ENCODE results near the gene LEAP2. TPM values are rescaled to one million over a fixed set of nuclear protein-coding genes. Genes with fewer than 3 reads are reported as not detected.
A peak's percentile ranks its signal among the peaks of the same experiment; 100 is the strongest.

Gene LEAP2
- total RNA-seq, 1 donor from 2014 or later, result 3.6 TPM

DNA sequence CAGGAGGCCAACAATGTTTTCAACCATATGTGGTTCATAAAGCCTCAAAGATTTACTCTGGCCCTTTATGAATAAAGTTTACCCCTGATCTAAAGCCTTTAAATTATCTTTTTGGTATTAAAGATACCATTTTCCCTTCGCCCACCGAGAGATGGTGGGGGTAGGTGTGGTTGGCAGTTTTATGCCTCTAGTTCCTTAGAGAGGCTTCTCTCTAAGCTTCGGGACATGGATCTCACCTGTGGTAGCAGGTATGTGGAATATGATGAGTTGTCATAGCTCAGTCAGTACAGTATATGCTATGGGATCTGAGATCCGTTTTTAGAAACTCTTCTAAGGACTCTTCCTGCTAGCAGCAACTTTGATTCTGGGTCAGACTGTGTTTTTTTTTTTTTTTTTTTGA, 4.7 kb upstream of the LEAP2 start:
- Mint-ChIP-seq H3K27me3 (ENCODE audit: insufficient read depth, low read depth) (peaks cover 3% of the 10 kb centered on the region), H3K27ac (no peak overlapping the region), H3K36me3 (peaks cover 12% of the 10 kb centered on the region), H3K4me3 (peak overlapping the region; percentile 100), H3K4me1 (peaks cover 22% of the 10 kb centered on the region), H3K9me3 (no peaks in the 10 kb centered on the region)
- no peak overlapping the region for H2AFZ ChIP-seq (replicated peaks)
- no peaks in the 10 kb centered on the region for H3K36me3 ChIP-seq
- H3F3A ChIP-seq (ENCODE audit: low read depth), result peaks cover 36% of the 10 kb centered on the region
- no peak overlapping the region for H3K27ac ChIP-seq
- H3K4me2 ChIP-seq, result no peak overlapping the region
- H3K4me1 ChIP-seq, result peaks cover 11% of the 10 kb centered on the region
- peaks cover 19% of the 10 kb centered on the region for H3K79me2 ChIP-seq (ENCODE audit: low read depth)
- no peaks in the 10 kb centered on the region for H3K9me3 ChIP-seq (ENCODE audit: low read depth)
- H3K4me3 ChIP-seq, result no peak overlapping the region
- H4K20me1 ChIP-seq (ENCODE audit: low read depth), result peaks cover 13% of the 10 kb centered on the region
- no peak for DNase-seq (ENCODE audit: low spot score)
- no peak overlapping the region for H3K9ac ChIP-seq
- TF ChIP-seq EZH2phosphoT487 (IDR thresholded peaks at IDR 0.05) (no peak), CTCF (IDR thresholded peaks at IDR 0.05) (no peak), EZH2 (IDR thresholded peaks at IDR 0.05) (no peak)
- no peaks in the 10 kb centered on the region for H3K27me3 ChIP-seq

DNA sequence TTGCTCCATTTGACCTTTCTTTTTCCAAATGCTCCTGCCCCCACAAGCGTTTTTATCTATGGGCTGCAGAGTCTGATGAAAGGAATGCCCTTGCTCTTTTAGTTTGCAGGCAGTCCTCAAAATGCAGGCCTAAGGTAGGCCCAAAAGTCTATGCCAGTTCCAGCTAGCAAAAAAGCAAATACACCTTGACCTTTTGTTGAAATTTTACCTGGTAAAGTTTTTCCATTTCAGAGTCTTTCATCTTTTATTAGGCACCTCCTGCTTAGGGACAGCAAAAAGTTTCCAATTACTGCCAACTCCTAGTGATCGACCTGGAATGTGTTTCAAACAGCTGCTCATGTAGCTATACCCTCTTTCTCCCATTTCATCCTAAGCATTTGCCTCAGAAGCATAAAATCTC, 2.7 kb upstream of the LEAP2 start:
- Histone ChIP-seq H3K4me1 (peaks cover 6% of the 10 kb centered on the region), H3K27ac (peak overlapping the region; percentile 9), H3K9me3 (ENCODE audit: low read depth) (no peaks in the 10 kb centered on the region), H3K27me3 (no peaks in the 10 kb centered on the region), H3K4me3 (no peak overlapping the region), H4K20me1 (ENCODE audit: low read depth) (peaks cover 13% of the 10 kb centered on the region), H3K36me3 (no peaks in the 10 kb centered on the region), H3K4me2 (no peak overlapping the region), H2AFZ (replicated peaks) (no peak overlapping the region), H3F3A (ENCODE audit: low read depth) (peaks cover 37% of the 10 kb centered on the region), H3K9ac (no peak overlapping the region), H3K79me2 (ENCODE audit: low read depth) (peaks cover 19% of the 10 kb centered on the region)
- no peak overlapping the region for H3K4me3 Mint-ChIP-seq
- DNase-seq (ENCODE audit: low spot score), result no peak
- no peaks in the 10 kb centered on the region for H3K9me3 Mint-ChIP-seq
- H3K4me1 Mint-ChIP-seq, result peaks cover 16% of the 10 kb centered on the region
- no peaks in the 10 kb centered on the region for H3K27me3 Mint-ChIP-seq (ENCODE audit: insufficient read depth, low read depth)
- H3K36me3 Mint-ChIP-seq, result peaks cover 12% of the 10 kb centered on the region
- TF ChIP-seq EZH2phosphoT487 (IDR thresholded peaks at IDR 0.05) (no peak), CTCF (IDR thresholded peaks at IDR 0.05) (no peak), EZH2 (IDR thresholded peaks at IDR 0.05) (no peak)
- H3K27ac Mint-ChIP-seq, result no peak overlapping the region

DNA sequence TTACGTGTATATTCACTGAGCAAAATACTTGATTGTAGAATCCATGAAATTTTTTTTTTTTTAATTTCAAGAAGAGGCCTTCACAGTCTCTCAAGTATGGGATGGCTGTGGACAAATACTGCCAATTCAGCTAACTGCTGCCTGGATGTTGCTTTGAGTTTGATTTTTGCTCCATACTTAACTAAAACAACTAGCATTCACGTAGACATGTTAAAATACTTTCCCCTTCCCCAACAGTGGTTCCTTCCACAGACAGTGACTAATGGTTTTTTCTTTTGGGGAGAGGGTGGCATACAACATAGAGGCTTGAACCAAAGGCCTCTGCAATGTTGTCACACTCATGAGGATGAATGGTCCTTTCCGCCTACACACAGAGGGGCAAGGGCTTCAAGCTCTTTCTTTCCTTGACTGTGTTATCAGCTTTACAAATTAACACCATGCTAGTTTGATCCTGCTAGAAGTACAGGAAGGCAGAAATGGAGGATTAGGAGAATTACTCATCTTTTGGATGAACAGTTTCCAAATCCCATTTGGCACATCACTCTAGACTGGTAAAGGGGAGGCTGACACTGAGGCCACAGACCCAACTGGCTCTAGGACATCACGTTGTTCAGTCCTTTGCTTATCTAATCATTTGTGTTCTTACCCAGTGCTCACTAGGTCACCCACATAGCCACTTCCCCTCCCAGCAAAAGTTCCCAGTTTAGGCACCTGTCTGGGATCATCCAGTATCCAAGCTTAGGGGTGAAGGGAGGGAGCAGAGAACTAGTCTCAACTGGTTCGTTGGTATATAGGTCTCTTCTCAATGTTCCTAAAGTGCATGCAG, 1.8 kb upstream of the LEAP2 start:
- no peak overlapping the region for H3K27ac Mint-ChIP-seq
- TF ChIP-seq CTCF (IDR thresholded peaks at IDR 0.05) (no peak), EZH2phosphoT487 (IDR thresholded peaks at IDR 0.05) (no peak), EZH2 (IDR thresholded peaks at IDR 0.05) (no peak)
- H3K36me3 Mint-ChIP-seq, result peaks cover 12% of the 10 kb centered on the region
- no peak for DNase-seq (ENCODE audit: low spot score)
- no peaks in the 10 kb centered on the region for H3K27me3 ChIP-seq
- H4K20me1 ChIP-seq (ENCODE audit: low read depth), result peaks cover 13% of the 10 kb centered on the region
- H3K36me3 ChIP-seq, result no peaks in the 10 kb centered on the region
- H3K9me3 Mint-ChIP-seq, result no peaks in the 10 kb centered on the region
- H3K4me3 Mint-ChIP-seq, result no peak overlapping the region
- no peaks in the 10 kb centered on the region for H3K9me3 ChIP-seq (ENCODE audit: low read depth)
- no peaks in the 10 kb centered on the region for H3K27me3 Mint-ChIP-seq (ENCODE audit: insufficient read depth, low read depth)
- H3K4me3 ChIP-seq, result no peak overlapping the region
- no peak overlapping the region for H3K9ac ChIP-seq
- H2AFZ ChIP-seq (replicated peaks), result no peak overlapping the region
- peaks cover 4% of the 10 kb centered on the region for H3K4me1 ChIP-seq
- H3K4me1 Mint-ChIP-seq, result peaks cover 10% of the 10 kb centered on the region
- H3K4me2 ChIP-seq, result no peak overlapping the region
- peaks cover 16% of the 10 kb centered on the region for H3K79me2 ChIP-seq (ENCODE audit: low read depth)
- H3F3A ChIP-seq (ENCODE audit: low read depth), result peaks cover 33% of the 10 kb centered on the region
- no peak overlapping the region for H3K27ac ChIP-seq
